ENCODE measurements around the gene PRRC2C.
"Not testable (repeated sequence)": the region's sequence is repeated elsewhere in the genome, so short reads cannot be mapped to it uniquely, and the experiment has no call there.

The PRRC2C gene

GRCh38 chr1:171500803-171501202 lies 15.5 kb downstream of the PRRC2C start:
- DNase-seq (ENCODE audit: low read depth), result no peak

GRCh38 chr1:171501305-171502024 lies 16.1 kb downstream of the PRRC2C start:
- DNase-seq (ENCODE audit: low read depth), result no peak

- no peak for DNase-seq (ENCODE audit: low read depth)
Measured at GRCh38 chr1:171506525-171507304, 21.4 kb downstream of the PRRC2C start.

- DNase-seq (ENCODE audit: low read depth), result no peak
Measured at GRCh38 chr1:171507435-171507834, 22.1 kb downstream of the PRRC2C start.

- no peak for DNase-seq (ENCODE audit: low read depth)
Measured at GRCh38 chr1:171509191-171509590, 23.9 kb downstream of the PRRC2C start.

- no peak for DNase-seq (ENCODE audit: low read depth)
Measured at GRCh38 chr1:171513743-171514142, 28.4 kb downstream of the PRRC2C start.

GRCh38 chr1:171515299-171515698 lies 30.0 kb downstream of the PRRC2C start:
- no peak for DNase-seq (ENCODE audit: low read depth)

GRCh38 chr1:171515741-171516140 lies 30.4 kb downstream of the PRRC2C start:
- no peak for DNase-seq (ENCODE audit: low read depth)

GRCh38 chr1:171521567-171521966 lies 36.2 kb downstream of the PRRC2C start:
- DNase-seq (ENCODE audit: low read depth), result no peak

GRCh38 chr1:171530676-171531075 lies 45.3 kb downstream of the PRRC2C start:
- DNase-seq (ENCODE audit: low read depth), result no peak

GRCh38 chr1:171532520-171532919 lies 47.2 kb downstream of the PRRC2C start:
- DNase-seq (ENCODE audit: low read depth), result no peak

GRCh38 chr1:171545523-171545922 lies 60.2 kb downstream of the PRRC2C start:
- no peak for DNase-seq (ENCODE audit: low read depth)

- no peak for DNase-seq (ENCODE audit: low read depth)
Measured at GRCh38 chr1:171550050-171550449, 64.7 kb downstream of the PRRC2C start.

GRCh38 chr1:171550598-171551100 lies 65.3 kb downstream of the PRRC2C start:
- DNase-seq (ENCODE audit: low read depth), result not testable (repeated sequence)

GRCh38 chr1:171553960-171554359 lies 68.6 kb downstream of the PRRC2C start:
- not testable (repeated sequence) for DNase-seq (ENCODE audit: low read depth)

GRCh38 chr1:171563675-171564074 lies 78.3 kb downstream of the PRRC2C start:
- DNase-seq (ENCODE audit: low read depth), result no peak

- no peak for DNase-seq (ENCODE audit: low read depth)
Measured at GRCh38 chr1:171566467-171566866, 81.1 kb downstream of the PRRC2C start.

- DNase-seq (ENCODE audit: low read depth), result no peak
Measured at GRCh38 chr1:171570295-171570694, 85.0 kb downstream of the PRRC2C start.

GRCh38 chr1:171576144-171576543 lies 90.8 kb downstream of the PRRC2C start:
- no peak for DNase-seq (ENCODE audit: low read depth)

- no peak for DNase-seq (ENCODE audit: low read depth)
Measured at GRCh38 chr1:171581226-171581625, 95.9 kb downstream of the PRRC2C start.

- DNase-seq (ENCODE audit: low read depth), result no peak
Measured at GRCh38 chr1:171581766-171582165, 96.4 kb downstream of the PRRC2C start.

- no peak for DNase-seq (ENCODE audit: low read depth)
Measured at GRCh38 chr1:171582589-171582988, 97.3 kb downstream of the PRRC2C start.

- DNase-seq (ENCODE audit: low read depth), result no peak
Measured at GRCh38 chr1:171583591-171584201, 98.4 kb downstream of the PRRC2C start.

Data from stromal cell of bone marrow (primary cell).